ENCODE data around the gene COL27A1. TPM values are rescaled to one million over a fixed set of nuclear protein-coding genes. Genes with fewer than 3 reads are reported as not detected.

COL27A1 gene
- total and polyA plus RNA-seq, 9 of the 15 experiments (the other 6 are each of a cell fraction or from before 2014, with no cell fraction given) = 0.07 TPM; not detected in 8

- Histone ChIP-seq H3K9me3 (replicated peaks; ENCODE audit: control insufficient read depth, insufficient read depth, low read depth, low read length) (no peaks in the 10 kb centered on the region), H2AFZ (ENCODE audit: low read depth, low read length) (no peak overlapping the region), H4K20me1 (replicated peaks; ENCODE audit: control insufficient read depth, insufficient read depth, low read length) (peaks cover 9% of the 10 kb centered on the region; the same call in 1 of the 2 replicates), H3K4me2 (ENCODE audit: insufficient read depth, low read length) (no peak overlapping the region), H3K4me3 (no peak overlapping the region), H3K4me1 (replicated peaks in 1 of 2; ENCODE audit: control insufficient read depth in 2 of 2, insufficient read depth in 2 of 2, low read length in 2 of 2) (no peaks in the 10 kb centered on the region), H3K79me2 (ENCODE audit: control insufficient read depth, insufficient read depth, low read length) (no peaks in the 10 kb centered on the region), H3K36me3 (ENCODE audit: control insufficient read depth, insufficient read depth, low read length) (no peaks in the 10 kb centered on the region), H3K27me3 (ENCODE audit: control insufficient read depth in 2 of 2, insufficient read depth in 2 of 2, low read length in 2 of 2) (peaks cover 5 to 46% of the 10 kb centered on the region in 2 experiments; a peak in 3 of 5 replicates), H3K27ac (ENCODE audit: extremely low read depth, low read depth, low read length) (no peak overlapping the region), H3K9me1 (ENCODE audit: control insufficient read depth, insufficient read depth, low read length) (no peaks in the 10 kb centered on the region), H3K9ac (ENCODE audit: insufficient read depth in 1 of 2, low read depth in 2 of 2, low read length in 2 of 2) (no peak overlapping the region)
- BruUV-seq (replicated peaks) = no TSS peak
- 3% methylated on average over 7 of the region's 7 CpGs for WGBS (ENCODE audit: insufficient coverage, low coverage, missing lambda C conversion rate)
- no peak for DNase-seq (ENCODE audit: extremely low read depth in 1 of 4, low spot score in 3 of 4)
- no peak for ATAC-seq
- POLR2A ChIA-PET = no interaction called here
- intact Hi-C loops (cut with micrococcal nuclease) (no loop called here), in situ Hi-C loops (cut with MboI) (no loop called here)
- TF ChIP-seq FOXA3 (CRISPR knock-in tag; conservative IDR thresholded peaks at IDR 0.05 in 1 of 2, IDR thresholded peaks at IDR 0.05 in 1 of 2) (no peak), ZNF316 (IDR thresholded peaks at IDR 0.05) (no peak), HLTF (IDR thresholded peaks at IDR 0.05) (no peak), HDAC3 (IDR thresholded peaks at IDR 0.05; ENCODE audit: borderline replicate concordance, partially characterized antibody) (no peak), NFIC (IDR thresholded peaks at IDR 0.05) (peak; percentile 79), ZFP91 (CRISPR knock-in tag; IDR thresholded peaks at IDR 0.05) (no peak), USF1 (CRISPR knock-in tag; IDR thresholded peaks at IDR 0.05) (0 out of 2 replicates have a peak, but pooled peaks have one; percentile 10), ZNF644 (tag; IDR thresholded peaks at IDR 0.05; ENCODE audit: low read depth) (no peak), YBX1 (IDR thresholded peaks at IDR 0.05) (no peak), NBN (IDR thresholded peaks at IDR 0.05; ENCODE audit: low read depth) (no peak), ZNF668 (CRISPR knock-in tag; IDR thresholded peaks at IDR 0.05) (no peak), HMBOX1 (IDR thresholded peaks at IDR 0.05) (no peak), POLR2A (conservative IDR thresholded peaks at IDR 0.05) (no peak), RBFOX2 (IDR thresholded peaks at IDR 0.05; ENCODE audit: low read depth, low read length) (no peak), ARID3A (IDR thresholded peaks at IDR 0.05; ENCODE audit: borderline replicate concordance, low read depth, low read length) (no peak), NR2C2 (CRISPR knock-in tag; IDR thresholded peaks at IDR 0.05) (no peak), NR2C2 (tag; IDR thresholded peaks at IDR 0.05) (no peak)
- CTCF ChIA-PET (ENCODE audit: low intra/inter-chr PET ratio) = no interaction called here
- FAIRE-seq = no peak
These were observed 60.7 kb downstream of the COL27A1 start for GRCh38 chr9:114216081-114216480.

Measured in K562 (cell line).